GM19099 (cell line): ENCODE data around the gene HRC.

Source experiments
- POLR2A ChIP-seq: IDR thresholded peaks from 3 replicates; pipeline ENCODE4 v1.6.1; 2011; ENCODE audit warnings: low read depth; ENCODE audit not compliant: insufficient read length; ENCODE audit errors: extremely low read depth

HRC gene

DNA sequence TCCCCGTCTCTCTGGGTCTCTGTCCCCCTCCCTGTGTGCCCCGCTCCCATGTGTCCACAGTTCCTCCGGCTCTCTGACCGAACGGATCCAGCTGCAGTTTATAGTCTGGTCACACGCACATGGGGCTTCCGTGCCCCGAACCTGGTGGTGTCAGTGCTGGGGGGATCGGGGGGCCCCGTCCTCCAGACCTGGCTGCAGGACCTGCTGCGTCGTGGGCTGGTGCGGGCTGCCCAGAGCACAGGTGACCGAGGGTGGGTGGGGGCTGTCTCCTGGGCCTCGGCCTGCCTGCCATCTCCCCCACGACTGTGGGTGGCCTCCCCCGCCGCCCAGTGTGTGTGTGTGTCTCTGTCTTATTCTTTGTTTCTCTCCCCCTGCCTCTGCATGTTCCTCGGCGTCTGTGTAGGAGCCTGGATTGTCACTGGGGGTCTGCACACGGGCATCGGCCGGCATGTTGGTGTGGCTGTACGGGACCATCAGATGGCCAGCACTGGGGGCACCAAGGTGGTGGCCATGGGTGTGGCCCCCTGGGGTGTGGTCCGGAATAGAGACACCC lies 12.7 kb upstream of the HRC start:
- no peak for TF ChIP-seq POLR2A

GRCh38 chr19:49165865-49166301 lies 10.7 kb upstream of the HRC start:
- no peak for TF ChIP-seq POLR2A

GRCh38 chr19:49165111-49165750 lies 10.0 kb upstream of the HRC start:
- no peak for TF ChIP-seq POLR2A

DNA sequence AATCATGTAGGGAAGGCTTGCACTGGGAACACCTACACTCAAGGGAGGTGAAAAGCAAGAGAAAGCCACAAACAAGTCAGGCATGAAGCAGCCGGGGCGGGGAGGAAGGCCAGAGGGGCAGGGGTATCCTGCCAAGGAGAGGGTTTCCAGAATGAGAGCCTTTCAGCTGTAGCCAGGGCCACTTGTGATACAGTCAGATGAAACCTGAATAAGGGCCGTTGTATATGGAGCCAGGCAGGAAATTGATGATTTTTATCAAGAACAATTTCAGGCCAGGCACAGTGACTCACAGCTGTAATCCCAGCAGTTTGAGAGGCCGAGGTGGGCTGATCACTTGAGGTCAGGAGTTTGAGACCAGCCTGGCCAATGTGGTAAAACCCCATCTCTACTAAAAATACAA lies 6.8 kb upstream of the HRC start:
- no peak for TF ChIP-seq POLR2A

GRCh38 chr19:49160450-49161189 lies 5.4 kb upstream of the HRC start:
- no peak for TF ChIP-seq POLR2A

DNA sequence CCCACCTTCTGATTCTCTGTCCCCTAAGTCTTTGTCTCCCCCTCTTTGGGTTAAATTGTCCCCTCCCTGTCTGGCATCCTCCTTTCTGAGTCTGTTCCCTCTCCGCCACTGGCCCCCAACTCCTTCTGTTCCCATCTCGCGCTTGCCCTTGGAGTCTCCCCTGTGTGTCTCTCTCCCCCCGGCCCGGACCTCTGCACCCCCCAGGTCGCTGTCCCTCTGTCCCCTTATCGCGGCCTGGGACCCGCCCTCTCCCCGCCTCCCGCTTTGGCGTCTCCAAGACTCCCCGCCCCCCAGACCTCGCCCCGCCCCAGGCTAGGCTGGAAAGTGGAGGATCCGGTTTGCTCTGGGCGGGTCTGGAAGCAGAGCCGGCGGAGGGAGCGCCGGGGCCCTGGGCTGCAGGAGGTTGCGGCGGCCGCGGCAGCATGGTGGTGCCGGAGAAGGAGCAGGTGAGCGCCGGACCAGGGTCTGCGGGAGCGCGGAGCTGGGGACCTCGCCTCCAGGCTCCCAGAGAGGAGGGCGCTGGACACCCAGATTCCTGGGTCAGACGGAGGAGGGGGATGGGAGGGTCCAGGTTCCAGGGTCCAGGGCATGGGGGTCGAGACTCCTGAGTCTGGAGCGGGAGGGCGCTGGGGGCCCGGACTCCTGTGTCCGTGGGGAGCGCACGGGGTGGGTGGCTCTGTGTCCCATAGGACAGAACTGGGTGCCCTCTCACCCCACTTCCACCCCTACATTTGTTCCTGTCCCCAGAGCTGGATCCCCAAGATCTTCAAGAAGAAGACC lies 2.4 kb upstream of the HRC start, which contains the start of gene TRPM4:
Gene TRPM4 (plus strand): TSS at position 348 of the 780 bp plus-strand sequence. CDS start 75 bp downstream, at position 423.
- TF ChIP-seq POLR2A, result no peak

GRCh38 chr19:49155820-49156346 lies 687 bp upstream of the HRC start:
- TF ChIP-seq POLR2A, result no peak

GRCh38 chr19:49154279-49154678 lies 917 bp downstream of the HRC start:
- TF ChIP-seq POLR2A, result no peak

DNA sequence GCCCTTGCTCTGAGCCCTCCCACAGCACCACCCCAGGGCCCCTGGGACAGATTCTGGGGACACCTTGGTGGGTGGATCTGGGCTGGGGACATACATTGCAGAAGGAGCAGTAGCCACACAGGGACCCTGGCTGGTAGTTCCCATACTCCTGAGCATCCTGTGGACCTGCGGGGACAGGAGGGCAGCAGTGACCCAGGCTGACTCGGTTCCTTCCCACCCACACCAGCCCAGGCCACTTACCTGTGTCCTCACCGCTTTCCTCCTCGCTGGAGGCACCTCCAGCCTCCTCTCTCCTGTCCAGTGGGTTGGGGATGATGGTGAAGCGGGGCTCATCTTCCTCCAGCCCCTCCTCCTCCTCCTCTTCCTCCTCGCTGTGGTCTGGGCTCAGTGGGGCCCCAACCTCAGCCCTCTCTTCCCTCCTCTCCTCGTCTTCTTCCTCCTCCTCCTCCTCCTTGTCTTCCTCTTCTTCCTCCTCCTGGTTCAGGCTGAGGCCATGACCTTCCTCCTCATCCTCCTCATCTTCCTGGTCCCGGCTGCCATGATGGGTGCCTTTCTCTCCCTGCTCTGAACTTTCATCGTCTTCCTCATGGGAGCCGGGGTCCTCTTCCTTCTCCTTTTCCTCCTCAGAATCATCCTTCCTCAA lies 1.9 kb downstream of the HRC start:
- no peak for TF ChIP-seq POLR2A

GRCh38 chr19:49152119-49152550 lies 3.1 kb downstream of the HRC start:
- TF ChIP-seq POLR2A, result no peak

- no peak for TF ChIP-seq POLR2A
These were observed 3.7 kb downstream of the HRC start for GRCh38 chr19:49151267-49152118.

DNA sequence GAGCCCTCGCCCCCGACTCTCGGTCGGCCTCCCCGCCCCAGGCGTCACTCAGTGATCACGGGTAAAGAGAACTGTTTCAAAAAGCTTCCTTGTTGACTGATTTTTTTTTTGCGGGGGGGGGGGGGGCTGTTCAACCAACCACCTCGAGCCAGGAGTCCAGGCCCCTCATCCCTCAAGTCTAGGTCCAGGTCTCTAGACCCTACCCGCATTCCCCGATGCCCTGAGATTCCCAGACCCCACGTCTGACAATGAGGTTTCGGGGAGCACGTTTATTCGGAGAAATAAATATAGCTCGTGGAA lies 4.3 kb downstream of the HRC start:
- no peak for TF ChIP-seq POLR2A

DNA sequence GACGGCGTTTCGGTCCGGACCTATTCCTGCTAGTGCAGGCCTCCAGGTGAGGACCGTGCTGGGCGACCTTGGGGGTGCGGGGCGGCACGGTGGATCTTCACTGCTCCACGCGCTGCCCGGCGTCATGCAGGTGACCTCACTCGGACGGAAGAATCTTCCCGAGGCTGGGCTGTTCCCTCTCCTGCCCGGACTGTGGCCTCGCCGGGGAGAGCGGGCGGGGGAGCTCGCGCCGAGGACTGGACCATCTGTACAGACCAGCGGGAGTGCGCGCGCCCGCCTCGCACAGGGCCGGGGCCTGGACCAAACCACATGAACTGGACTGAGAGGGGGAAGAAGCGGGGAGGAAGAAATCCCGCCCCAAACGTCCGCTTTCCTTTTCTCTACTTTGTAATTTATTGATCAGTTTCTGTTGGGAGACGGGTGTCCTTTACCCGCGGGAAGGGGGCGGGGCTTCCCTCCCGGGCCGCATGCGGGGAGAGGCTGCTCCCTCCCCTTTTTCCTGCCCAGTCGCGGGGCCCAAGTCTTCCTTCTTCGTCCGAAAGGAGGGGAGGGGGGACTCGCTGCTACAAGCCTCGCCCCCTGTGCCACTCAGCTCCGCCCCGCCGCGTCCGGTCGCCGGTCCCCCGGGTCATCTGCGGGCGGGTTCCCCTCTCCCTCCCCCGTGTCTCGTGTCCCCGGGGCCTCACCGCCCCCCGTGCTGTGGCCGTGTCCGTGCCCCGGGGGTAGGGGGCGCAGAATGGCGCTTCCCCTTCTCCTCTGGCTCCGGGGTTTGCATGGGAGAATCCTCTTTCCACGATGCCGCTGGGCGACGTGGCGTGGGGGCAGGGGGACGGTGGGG lies 4.9 kb downstream of the HRC start:
- TF ChIP-seq POLR2A, result no peak
